Measurements from ENCODE around the gene H1-8.

The H1-8 gene

GRCh38 chr3:129594907-129595390 lies 52.0 kb downstream of the H1-8 start:
- no peak for DNase-seq (ENCODE audit: low read depth)

GRCh38 chr3:129595544-129596193 lies 52.7 kb downstream of the H1-8 start:
- no peak for DNase-seq (ENCODE audit: low read depth)

GRCh38 chr3:129596194-129597086 lies 53.5 kb downstream of the H1-8 start:
- DNase-seq (ENCODE audit: low read depth) = no peak

GRCh38 chr3:129597087-129597999 lies 54.4 kb downstream of the H1-8 start:
- DNase-seq (ENCODE audit: low read depth) = no peak

- DNase-seq (ENCODE audit: low read depth) = no peak
Measured at GRCh38 chr3:129598000-129598381, 55.0 kb downstream of the H1-8 start.

- DNase-seq (ENCODE audit: low read depth) = no peak
Measured at GRCh38 chr3:129598484-129598883, 55.5 kb downstream of the H1-8 start.

- DNase-seq (ENCODE audit: low read depth) = no peak
Measured at GRCh38 chr3:129599073-129599472, 56.1 kb downstream of the H1-8 start.

- no peak for DNase-seq (ENCODE audit: low read depth)
Measured at GRCh38 chr3:129599607-129600006, 56.6 kb downstream of the H1-8 start.

- DNase-seq (ENCODE audit: low read depth) = no peak
Measured at GRCh38 chr3:129600348-129600747, 57.4 kb downstream of the H1-8 start.
